HTERT RPE-1 (cell line): ENCODE data around the gene MALAT1.
"Not testable (repeated sequence)": the region's sequence is repeated elsewhere in the genome, so short reads cannot be mapped to it uniquely, and the experiment has no call there.

Experiments
- in situ Hi-C: fragments of 300-500 bp; cut with MboI; formaldehyde crosslinking; loops from 4 replicates; pipeline ENCODE4 v1.14.3; 2020; ENCODE audit warnings: low sequenced_read_pairs

Gene MALAT1

DNA sequence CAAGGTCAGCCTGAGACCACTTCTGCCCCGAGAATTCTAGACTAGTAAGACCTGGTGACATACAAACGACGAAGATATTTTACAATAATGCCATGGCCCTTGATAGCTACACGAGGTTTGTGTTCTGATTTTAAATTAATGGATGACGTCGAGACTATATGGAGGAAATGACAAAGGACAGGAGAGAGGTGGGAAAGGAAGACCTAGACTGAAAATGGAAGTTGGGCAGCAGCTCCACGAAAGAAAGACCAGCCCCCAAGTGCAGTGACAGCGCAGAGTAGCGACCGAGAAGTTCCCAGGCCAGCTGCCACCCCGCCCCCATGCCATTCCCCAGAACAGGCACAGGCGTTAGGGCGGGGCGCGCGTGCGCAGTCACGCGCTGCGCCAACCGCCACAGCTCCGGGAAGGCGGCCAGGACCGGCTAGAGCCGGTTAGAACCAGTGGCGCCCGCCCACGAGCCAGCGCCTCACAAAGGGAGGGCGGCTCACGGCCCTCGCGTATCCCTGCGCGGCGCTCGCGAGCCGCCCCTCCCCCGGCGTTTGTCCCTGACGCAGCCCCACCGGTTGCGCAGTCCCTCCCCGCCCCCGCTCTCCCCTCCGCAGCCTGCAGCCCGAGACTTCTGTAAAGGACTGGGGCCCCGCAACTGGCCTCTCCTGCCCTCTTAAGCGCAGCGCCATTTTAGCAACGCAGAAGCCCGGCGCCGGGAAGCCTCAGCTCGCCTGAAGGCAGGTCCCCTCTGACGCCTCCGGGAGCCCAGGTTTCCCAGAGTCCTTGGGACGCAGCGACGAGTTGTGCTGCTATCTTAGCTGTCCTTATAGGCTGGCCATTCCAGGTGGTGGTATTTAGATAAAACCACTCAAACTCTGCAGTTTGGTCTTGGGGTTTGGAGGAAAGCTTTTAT lies 1.5 kb upstream of the MALAT1 start:
- in situ Hi-C loops, result no loop called here

DNA sequence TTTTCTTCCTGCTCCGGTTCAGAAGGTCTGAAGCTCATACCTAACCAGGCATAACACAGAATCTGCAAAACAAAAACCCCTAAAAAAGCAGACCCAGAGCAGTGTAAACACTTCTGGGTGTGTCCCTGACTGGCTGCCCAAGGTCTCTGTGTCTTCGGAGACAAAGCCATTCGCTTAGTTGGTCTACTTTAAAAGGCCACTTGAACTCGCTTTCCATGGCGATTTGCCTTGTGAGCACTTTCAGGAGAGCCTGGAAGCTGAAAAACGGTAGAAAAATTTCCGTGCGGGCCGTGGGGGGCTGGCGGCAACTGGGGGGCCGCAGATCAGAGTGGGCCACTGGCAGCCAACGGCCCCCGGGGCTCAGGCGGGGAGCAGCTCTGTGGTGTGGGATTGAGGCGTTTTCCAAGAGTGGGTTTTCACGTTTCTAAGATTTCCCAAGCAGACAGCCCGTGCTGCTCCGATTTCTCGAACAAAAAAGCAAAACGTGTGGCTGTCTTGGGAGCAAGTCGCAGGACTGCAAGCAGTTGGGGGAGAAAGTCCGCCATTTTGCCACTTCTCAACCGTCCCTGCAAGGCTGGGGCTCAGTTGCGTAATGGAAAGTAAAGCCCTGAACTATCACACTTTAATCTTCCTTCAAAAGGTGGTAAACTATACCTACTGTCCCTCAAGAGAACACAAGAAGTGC lies 661 bp upstream of the MALAT1 start:
- in situ Hi-C loops, result no loop called here

DNA sequence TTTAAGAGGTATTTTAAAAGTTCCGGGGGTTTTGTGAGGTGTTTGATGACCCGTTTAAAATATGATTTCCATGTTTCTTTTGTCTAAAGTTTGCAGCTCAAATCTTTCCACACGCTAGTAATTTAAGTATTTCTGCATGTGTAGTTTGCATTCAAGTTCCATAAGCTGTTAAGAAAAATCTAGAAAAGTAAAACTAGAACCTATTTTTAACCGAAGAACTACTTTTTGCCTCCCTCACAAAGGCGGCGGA lies 193 bp upstream of the MALAT1 start:
- in situ Hi-C loops, result no loop called here

DNA sequence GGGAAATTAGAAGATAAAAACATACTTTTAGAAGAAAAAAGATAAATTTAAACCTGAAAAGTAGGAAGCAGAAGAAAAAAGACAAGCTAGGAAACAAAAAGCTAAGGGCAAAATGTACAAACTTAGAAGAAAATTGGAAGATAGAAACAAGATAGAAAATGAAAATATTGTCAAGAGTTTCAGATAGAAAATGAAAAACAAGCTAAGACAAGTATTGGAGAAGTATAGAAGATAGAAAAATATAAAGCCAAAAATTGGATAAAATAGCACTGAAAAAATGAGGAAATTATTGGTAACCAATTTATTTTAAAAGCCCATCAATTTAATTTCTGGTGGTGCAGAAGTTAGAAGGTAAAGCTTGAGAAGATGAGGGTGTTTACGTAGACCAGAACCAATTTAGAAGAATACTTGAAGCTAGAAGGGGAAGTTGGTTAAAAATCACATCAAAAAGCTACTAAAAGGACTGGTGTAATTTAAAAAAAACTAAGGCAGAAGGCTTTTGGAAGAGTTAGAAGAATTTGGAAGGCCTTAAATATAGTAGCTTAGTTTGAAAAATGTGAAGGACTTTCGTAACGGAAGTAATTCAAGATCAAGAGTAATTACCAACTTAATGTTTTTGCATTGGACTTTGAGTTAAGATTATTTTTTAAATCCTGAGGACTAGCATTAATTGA lies 1.0 kb downstream of the MALAT1 start:
- in situ Hi-C loops, result no loop called here

GRCh38 chr11:65500387-65501185 lies 1.7 kb downstream of the MALAT1 start:
- in situ Hi-C loops, result no loop called here

DNA sequence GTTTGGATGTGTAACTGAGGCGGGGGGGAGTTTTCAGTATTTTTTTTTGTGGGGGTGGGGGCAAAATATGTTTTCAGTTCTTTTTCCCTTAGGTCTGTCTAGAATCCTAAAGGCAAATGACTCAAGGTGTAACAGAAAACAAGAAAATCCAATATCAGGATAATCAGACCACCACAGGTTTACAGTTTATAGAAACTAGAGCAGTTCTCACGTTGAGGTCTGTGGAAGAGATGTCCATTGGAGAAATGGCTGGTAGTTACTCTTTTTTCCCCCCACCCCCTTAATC lies 2.3 kb downstream of the MALAT1 start:
- in situ Hi-C loops, result no loop called here

DNA sequence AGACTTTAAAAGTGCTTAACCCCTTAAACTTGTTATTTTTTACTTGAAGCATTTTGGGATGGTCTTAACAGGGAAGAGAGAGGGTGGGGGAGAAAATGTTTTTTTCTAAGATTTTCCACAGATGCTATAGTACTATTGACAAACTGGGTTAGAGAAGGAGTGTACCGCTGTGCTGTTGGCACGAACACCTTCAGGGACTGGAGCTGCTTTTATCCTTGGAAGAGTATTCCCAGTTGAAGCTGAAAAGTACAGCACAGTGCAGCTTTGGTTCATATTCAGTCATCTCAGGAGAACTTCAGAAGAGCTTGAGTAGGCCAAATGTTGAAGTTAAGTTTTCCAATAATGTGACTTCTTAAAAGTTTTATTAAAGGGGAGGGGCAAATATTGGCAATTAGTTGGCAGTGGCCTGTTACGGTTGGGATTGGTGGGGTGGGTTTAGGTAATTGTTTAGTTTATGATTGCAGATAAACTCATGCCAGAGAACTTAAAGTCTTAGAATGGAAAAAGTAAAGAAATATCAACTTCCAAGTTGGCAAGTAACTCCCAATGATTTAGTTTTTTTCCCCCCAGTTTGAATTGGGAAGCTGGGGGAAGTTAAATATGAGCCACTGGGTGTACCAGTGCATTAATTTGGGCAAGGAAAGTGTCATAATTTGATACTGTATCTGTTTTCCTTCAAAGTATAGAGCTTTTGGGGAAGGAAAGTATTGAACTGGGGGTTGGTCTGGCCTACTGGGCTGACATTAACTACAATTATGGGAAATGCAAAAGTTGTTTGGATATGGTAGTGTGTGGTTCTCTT lies 2.8 kb downstream of the MALAT1 start:
- in situ Hi-C loops, result no loop called here

DNA sequence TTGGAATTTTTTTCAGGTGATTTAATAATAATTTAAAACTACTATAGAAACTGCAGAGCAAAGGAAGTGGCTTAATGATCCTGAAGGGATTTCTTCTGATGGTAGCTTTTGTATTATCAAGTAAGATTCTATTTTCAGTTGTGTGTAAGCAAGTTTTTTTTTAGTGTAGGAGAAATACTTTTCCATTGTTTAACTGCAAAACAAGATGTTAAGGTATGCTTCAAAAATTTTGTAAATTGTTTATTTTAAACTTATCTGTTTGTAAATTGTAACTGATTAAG lies 3.4 kb downstream of the MALAT1 start:
- in situ Hi-C loops, result no loop called here

DNA sequence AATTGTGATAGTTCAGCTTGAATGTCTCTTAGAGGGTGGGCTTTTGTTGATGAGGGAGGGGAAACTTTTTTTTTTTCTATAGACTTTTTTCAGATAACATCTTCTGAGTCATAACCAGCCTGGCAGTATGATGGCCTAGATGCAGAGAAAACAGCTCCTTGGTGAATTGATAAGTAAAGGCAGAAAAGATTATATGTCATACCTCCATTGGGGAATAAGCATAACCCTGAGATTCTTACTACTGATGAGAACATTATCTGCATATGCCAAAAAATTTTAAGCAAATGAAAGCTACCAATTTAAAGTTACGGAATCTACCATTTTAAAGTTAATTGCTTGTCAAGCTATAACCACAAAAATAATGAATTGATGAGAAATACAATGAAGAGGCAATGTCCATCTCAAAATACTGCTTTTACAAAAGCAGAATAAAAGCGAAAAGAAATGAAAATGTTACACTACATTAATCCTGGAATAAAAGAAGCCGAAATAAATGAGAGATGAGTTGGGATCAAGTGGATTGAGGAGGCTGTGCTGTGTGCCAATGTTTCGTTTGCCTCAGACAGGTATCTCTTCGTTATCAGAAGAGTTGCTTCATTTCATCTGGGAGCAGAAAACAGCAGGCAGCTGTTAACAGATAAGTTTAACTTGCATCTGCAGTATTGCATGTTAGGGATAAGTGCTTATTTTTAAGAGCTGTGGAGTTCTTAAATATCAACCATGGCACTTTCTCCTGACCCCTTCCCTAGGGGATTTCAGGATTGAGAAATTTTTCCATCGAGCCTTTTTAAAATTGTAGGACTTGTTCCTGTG lies 3.9 kb downstream of the MALAT1 start:
- in situ Hi-C loops, result no loop called here

- in situ Hi-C loops, result no loop called here
These were observed 4.6 kb downstream of the MALAT1 start for GRCh38 chr11:65503368-65503948.

DNA sequence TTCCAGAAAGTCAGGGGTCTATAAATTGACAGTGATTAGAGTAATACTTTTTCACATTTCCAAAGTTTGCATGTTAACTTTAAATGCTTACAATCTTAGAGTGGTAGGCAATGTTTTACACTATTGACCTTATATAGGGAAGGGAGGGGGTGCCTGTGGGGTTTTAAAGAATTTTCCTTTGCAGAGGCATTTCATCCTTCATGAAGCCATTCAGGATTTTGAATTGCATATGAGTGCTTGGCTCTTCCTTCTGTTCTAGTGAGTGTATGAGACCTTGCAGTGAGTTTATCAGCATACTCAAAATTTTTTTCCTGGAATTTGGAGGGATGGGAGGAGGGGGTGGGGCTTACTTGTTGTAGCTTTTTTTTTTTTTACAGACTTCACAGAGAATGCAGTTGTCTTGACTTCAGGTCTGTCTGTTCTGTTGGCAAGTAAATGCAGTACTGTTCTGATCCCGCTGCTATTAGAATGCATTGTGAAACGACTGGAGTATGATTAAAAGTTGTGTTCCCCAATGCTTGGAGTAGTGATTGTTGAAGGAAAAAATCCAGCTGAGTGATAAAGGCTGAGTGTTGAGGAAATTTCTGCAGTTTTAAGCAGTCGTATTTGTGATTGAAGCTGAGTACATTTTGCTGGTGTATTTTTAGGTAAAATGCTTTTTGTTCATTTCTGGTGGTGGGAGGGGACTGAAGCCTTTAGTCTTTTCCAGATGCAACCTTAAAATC lies 5.3 kb downstream of the MALAT1 start:
- in situ Hi-C loops, result no loop called here

- in situ Hi-C loops, result no loop called here
These were observed 6.0 kb downstream of the MALAT1 start for GRCh38 chr11:65504674-65505465.

- in situ Hi-C loops, result no loop called here
These were observed 6.8 kb downstream of the MALAT1 start for GRCh38 chr11:65505466-65506289.

GRCh38 chr11:65506290-65506771 lies 7.5 kb downstream of the MALAT1 start:
- in situ Hi-C loops, result no loop called here

- in situ Hi-C loops, result no loop called here
These were observed 8.1 kb downstream of the MALAT1 start for GRCh38 chr11:65506772-65507505.

GRCh38 chr11:65512311-65512710 lies 13.5 kb downstream of the MALAT1 start:
- in situ Hi-C loops, result not testable (repeated sequence)
